ENCODE measurements around the gene LRRN4. TPM values are rescaled to one million over a fixed set of nuclear protein-coding genes. Genes with fewer than 3 reads are reported as not detected.

LRRN4 gene
- total RNA-seq, 1 experiment from 2014 or later = 0.57 TPM

DNA sequence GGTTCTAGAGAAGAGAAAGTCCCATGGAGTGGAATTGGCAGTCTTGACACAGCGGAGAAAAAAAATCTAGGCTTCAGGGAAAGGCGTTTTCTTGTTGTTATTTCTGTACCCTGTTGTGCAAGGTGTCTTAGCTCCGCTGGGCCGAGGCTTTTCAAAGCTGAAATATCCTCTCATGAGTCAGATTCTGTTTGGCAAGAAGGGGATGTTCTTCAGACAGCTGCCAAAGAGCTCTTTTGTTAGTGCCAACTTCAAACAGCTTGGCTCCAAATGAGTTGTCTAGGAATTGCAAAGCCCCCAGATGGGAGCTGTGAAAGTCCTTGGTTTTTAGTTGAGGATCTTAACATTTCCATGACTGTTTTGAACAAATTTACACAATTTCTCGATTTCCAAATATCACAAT is 45.6 kb downstream of the LRRN4 start:
- Histone ChIP-seq H3K36me3 (ENCODE audit: control insufficient read depth, insufficient read depth, low read length) (peaks cover 20% of the 10 kb centered on the region), H3K9me3 (ENCODE audit: control insufficient read depth, insufficient read depth, low read depth, low read length) (no peaks in the 10 kb centered on the region), H3K27ac (ENCODE audit: low read length) (peak overlapping the region; percentile 60), H3K27me3 (ENCODE audit: control insufficient read depth, insufficient read depth, low read length) (no peaks in the 10 kb centered on the region), H3K4me1 (ENCODE audit: control insufficient read depth, insufficient read depth, low read length) (peaks cover 21% of the 10 kb centered on the region), H3K4me3 (ENCODE audit: low read depth in 2 of 2, low read length in 2 of 2) (no peak overlapping the region)
- ChIA-PET CTCF (no interaction called here), POLR2A (no interaction called here)
- ATAC-seq = no peak
- in situ Hi-C loops (cut with HindIII; ENCODE audit: low pct_unique_long_range_greater_than_20kb, low sequenced_read_pairs) (no loop called here), intact Hi-C loops (cut with micrococcal nuclease; ENCODE audit: unreplicated experiment) (no loop called here)
- TF ChIP-seq TCF7L2 (IDR thresholded peaks at IDR 0.05; ENCODE audit: low read depth, low read length) (no peak), POLR2AphosphoS5 (IDR thresholded peaks at IDR 0.05; ENCODE audit: low read depth, low read length) (no peak)
- TF ChIP-seq, protein P1, sequence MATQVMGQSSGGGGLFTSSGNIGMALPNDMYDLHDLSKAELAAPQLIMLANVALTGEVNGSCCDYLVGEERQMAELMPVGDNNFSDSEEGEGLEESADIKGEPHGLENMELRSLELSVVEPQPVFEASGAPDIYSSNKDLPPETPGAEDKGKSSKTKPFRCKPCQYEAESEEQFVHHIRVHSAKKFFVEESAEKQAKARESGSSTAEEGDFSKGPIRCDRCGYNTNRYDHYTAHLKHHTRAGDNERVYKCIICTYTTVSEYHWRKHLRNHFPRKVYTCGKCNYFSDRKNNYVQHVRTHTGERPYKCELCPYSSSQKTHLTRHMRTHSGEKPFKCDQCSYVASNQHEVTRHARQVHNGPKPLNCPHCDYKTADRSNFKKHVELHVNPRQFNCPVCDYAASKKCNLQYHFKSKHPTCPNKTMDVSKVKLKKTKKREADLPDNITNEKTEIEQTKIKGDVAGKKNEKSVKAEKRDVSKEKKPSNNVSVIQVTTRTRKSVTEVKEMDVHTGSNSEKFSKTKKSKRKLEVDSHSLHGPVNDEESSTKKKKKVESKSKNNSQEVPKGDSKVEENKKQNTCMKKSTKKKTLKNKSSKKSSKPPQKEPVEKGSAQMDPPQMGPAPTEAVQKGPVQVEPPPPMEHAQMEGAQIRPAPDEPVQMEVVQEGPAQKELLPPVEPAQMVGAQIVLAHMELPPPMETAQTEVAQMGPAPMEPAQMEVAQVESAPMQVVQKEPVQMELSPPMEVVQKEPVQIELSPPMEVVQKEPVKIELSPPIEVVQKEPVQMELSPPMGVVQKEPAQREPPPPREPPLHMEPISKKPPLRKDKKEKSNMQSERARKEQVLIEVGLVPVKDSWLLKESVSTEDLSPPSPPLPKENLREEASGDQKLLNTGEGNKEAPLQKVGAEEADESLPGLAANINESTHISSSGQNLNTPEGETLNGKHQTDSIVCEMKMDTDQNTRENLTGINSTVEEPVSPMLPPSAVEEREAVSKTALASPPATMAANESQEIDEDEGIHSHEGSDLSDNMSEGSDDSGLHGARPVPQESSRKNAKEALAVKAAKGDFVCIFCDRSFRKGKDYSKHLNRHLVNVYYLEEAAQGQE (IDR thresholded peaks at IDR 0.05; ENCODE audit: insufficient read depth in 1 of 2, low read depth in 2 of 2, low read length in 1 of 2) = no peak
- no TSS peak for BruUV-seq (replicated peaks)
- DNase-seq (ENCODE audit: low read depth, low spot score) = no peak

DNA sequence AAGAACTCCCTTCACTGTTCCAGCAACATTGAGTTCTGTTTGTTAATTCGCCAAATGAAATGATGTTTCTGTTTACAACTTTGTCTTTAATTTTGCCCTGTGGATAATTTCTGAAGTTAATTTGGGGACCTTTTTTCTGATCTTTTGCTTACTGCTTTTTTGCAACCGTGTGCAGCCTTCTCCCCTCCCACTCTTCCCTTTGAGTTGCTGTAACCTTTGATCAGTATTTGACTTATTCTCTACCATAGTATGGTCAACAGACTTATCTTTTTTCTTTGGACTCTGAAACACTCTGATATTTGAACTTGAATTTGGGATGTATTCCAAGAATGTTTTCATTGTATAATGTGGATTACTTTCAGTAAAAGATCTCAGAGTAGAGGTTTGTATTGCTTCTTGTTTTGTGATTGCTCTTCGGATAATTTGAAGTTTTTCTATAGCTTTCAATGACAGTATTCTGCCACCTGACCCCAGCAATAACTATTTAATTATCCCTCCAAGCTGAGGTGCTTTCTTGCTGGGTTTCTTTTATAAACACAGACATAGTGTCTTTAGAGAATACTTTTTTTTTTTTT is 46.2 kb downstream of the LRRN4 start:
- H3K9me3 ChIP-seq (ENCODE audit: control insufficient read depth, insufficient read depth, low read depth, low read length) = no peaks in the 10 kb centered on the region
- intact Hi-C loops (cut with micrococcal nuclease; ENCODE audit: unreplicated experiment) = no loop called here
- peaks cover 18% of the 10 kb centered on the region for H3K36me3 ChIP-seq (ENCODE audit: control insufficient read depth, insufficient read depth, low read length)
- DNase-seq (ENCODE audit: low read depth, low spot score) (no peak), ATAC-seq (no peak)
- BruUV-seq (replicated peaks) = TSS peak; percentile 61
- H3K4me3 ChIP-seq (ENCODE audit: low read depth in 2 of 2, low read length in 2 of 2) = peak overlapping the region; percentile 93 to 95
- TF ChIP-seq, protein P2, sequence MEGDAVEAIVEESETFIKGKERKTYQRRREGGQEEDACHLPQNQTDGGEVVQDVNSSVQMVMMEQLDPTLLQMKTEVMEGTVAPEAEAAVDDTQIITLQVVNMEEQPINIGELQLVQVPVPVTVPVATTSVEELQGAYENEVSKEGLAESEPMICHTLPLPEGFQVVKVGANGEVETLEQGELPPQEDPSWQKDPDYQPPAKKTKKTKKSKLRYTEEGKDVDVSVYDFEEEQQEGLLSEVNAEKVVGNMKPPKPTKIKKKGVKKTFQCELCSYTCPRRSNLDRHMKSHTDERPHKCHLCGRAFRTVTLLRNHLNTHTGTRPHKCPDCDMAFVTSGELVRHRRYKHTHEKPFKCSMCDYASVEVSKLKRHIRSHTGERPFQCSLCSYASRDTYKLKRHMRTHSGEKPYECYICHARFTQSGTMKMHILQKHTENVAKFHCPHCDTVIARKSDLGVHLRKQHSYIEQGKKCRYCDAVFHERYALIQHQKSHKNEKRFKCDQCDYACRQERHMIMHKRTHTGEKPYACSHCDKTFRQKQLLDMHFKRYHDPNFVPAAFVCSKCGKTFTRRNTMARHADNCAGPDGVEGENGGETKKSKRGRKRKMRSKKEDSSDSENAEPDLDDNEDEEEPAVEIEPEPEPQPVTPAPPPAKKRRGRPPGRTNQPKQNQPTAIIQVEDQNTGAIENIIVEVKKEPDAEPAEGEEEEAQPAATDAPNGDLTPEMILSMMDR (IDR thresholded peaks at IDR 0.05) = no peak
- TF ChIP-seq, protein P1 (IDR thresholded peaks at IDR 0.05; ENCODE audit: insufficient read depth in 1 of 2, low read depth in 2 of 2, low read length in 1 of 2) = no peak
- no peak for TF ChIP-seq SIN3A (IDR thresholded peaks at IDR 0.05; ENCODE audit: borderline replicate concordance, insufficient read depth, low read depth, low read length)
- no peak for TF ChIP-seq TCF7L2 (IDR thresholded peaks at IDR 0.05; ENCODE audit: low read depth, low read length)
- no peak for TF ChIP-seq POLR2AphosphoS5 (IDR thresholded peaks at IDR 0.05; ENCODE audit: low read depth, low read length)
- H3K27ac ChIP-seq (ENCODE audit: low read length) = peak overlapping the region; percentile 89
- ChIA-PET POLR2A (no interaction called here), CTCF (no interaction called here)
- no peaks in the 10 kb centered on the region for H3K27me3 ChIP-seq (ENCODE audit: control insufficient read depth, insufficient read depth, low read length)
- in situ Hi-C loops (cut with HindIII; ENCODE audit: low pct_unique_long_range_greater_than_20kb, low sequenced_read_pairs) = no loop called here
- peaks cover 21% of the 10 kb centered on the region for H3K4me1 ChIP-seq (ENCODE audit: control insufficient read depth, insufficient read depth, low read length)

Data from Panc1 (cell line).